CD1c-positive myeloid dendritic cell (primary cell): Measurements from ENCODE around the gene STT3A.

Experiments
- DNase-seq: peaks from one replicate; pipeline ENCODE4 v3.0.0-alpha.2; 2016; ENCODE audit errors: extremely low spot score

Gene STT3A

DNA sequence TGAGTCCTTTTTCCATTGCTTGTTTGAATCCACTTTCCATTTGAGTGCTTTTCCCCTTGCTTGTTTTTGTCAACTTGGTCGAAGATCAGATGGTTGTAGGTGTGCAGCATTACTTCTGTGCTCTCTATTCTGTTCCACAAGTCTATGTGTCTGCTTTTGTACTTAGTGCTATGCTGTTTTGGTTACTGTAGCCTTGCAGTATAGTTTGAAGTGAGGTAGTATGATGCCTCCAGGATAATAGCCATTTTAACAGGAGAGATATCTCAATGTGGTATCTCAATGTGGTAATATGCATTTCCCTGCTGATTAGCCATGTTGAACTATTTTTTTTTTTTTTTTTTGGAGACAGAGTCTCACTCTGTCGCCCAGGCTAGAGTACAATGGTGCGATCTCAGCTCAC is 71.3 kb downstream of the STT3A start:
- no peak for DNase-seq

DNA sequence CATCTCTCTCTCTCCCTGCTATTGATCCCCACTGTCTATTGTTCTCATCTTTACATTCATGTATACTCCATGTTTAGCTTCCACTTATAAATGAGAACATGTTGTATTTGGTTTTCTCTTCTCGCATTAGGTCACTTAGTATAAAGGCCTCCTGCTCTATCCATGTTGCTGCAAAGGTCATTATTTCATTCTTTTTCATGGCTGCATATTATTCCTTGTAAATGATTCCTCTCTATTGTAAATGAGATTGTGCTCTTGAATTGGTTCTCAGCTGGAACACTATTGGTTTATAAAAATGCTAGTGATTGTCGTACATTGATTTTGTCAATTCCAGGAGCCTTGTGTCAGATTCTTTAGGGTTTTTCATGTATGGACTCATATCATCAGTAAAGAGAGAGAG is 74.5 kb downstream of the STT3A start:
- no peak for DNase-seq

- no peak for DNase-seq
Observed at GRCh38 chr11:125670172-125670571, 77.5 kb downstream of the STT3A start.

GRCh38 chr11:125671561-125671960 is 78.9 kb downstream of the STT3A start:
- DNase-seq = no peak
